SKM-1 (cell line): Measurements from ENCODE around the gene ZNF367.
A peak's percentile ranks its signal among the peaks of the same experiment; 100 is the strongest.

Source experiments
- DNase-seq: peaks from one replicate; lab custom pipeline; 2025; ENCODE audit not compliant: unreplicated experiment; lab: John Stamatoyannopoulos, UW

Gene ZNF367

GRCh38 chr9:96418083-96418919 lies at the start of gene ZNF367:
TSS of gene ZNF367 (minus strand) at chr9:96418370. CDS start at chr9:96418032, 338 bp downstream.
- peak; percentile 43 for DNase-seq

- no peak for DNase-seq
Observed at GRCh38 chr9:96467784-96468183, 49.6 kb upstream of the ZNF367 start.

DNA sequence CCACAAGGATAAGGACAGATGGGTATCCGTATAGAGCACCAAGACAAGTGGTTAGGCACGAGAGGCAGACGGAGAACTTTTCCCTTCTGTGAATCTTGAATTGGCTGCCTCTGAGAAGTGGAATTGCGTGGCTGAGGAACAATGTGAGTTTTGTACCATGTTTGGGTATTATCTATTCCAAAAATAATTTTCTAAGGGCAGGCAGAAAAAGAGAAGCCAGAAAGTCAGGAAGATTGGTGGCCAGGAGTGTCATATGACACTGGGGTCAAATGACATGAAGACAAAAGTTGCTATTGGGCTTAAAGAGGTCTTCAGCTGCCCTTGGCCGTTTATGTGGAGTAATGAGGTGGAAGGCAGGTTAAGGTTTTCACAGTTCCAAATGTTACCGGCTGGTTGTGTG lies 46.3 kb upstream of the ZNF367 start:
- no peak for DNase-seq

DNA sequence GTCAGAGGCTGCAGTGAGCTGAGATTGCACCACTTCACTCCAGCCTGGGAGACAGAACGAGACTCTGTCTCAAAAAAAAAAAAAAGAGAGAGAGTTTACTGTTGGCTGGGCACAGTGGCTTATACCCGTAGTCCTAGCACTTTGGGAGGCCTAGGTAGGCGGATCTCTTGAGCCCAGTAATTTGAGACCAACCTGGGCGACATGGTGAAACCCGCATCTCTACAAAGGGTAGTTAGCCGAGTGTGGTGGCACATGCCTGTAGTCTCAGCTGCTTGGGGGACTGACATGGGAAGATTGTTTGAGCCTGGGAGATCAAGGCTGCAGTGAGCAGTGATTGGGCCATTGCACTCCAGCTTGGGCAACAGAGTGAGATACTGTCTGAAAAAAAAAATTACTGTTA lies 44.4 kb upstream of the ZNF367 start:
- DNase-seq: no peak

DNA sequence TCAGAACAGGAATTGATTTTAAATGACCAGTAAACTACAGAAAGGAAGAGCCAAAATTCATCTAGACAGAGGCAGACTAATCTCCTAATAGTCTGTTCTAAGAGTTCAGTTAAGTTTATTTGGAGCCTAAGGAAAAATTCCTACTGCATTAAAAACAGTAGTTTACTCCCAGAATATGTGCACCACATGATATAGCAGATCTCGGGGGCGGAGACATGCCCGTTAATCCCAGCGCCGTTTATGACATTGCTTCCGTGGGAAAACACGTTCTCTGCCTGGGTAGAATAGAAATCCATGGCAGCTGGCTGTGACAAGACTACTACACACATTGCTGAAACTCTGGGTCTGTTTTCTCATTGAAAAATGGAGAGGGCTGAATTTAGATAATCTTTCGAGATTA lies 43.2 kb upstream of the ZNF367 start:
- no peak for DNase-seq

DNA sequence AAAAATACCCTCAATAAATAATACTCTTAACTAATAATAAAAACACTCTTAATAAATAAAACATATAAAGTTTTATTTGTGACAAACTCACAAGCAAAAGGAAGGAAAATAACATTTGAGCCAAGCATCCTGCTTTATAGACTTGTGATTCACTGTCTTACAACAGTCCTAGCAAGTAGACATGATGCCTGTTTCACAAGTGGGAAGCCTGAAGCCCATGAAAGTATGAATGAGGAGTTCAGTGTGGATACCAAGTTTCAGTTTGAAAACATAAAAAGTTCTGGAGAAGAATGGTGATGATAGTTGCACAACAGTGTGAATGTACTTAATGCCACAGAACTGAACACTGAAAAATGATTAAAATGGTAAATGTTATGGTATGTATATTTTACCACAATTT lies 42.7 kb upstream of the ZNF367 start:
- no peak for DNase-seq

- DNase-seq: no peak
Observed at GRCh38 chr9:96460470-96460869, 42.3 kb upstream of the ZNF367 start.

GRCh38 chr9:96459268-96460007 lies 41.3 kb upstream of the ZNF367 start:
- DNase-seq: no peak

DNA sequence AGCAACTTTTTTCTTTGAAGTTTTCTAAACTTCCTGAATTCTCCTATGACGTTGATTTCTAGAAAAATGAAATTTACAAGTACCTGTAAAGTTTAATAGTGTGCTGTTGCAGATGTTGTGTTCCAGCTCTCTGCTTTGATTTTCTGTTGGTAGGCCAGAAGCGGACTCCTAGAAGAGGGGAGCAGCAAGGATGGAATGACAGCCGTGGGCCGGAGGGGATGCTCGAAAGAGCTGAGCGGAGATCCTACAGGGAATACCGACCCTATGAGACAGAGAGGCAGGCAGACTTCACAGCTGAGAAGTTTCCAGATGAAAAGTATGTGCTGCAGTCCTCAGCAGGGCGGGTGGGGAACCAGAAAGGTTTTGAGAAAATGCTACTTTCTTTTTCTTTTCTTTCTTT lies 40.1 kb upstream of the ZNF367 start:
- DNase-seq: no peak

DNA sequence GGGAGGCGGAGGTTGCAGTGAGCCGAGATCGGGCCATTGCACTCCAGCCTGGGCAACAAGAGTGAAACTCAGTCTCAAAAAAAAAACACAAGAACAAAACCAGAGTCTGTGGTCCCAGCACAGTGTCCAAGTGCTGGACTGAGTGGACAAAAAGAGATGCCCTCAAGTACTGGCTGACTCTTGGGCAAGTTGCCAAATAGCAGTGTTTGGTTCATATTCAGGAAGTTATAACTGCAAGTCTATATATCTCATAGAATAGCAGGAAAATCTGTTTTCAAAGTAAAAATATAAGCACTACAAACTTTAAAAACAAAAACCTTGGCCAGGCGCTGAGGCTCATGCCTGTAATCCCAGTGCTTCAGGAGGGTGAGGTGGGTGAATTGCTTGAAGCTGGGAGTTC lies 39.1 kb upstream of the ZNF367 start:
- DNase-seq: no peak

GRCh38 chr9:96453625-96454024 lies 35.5 kb upstream of the ZNF367 start:
- DNase-seq: no peak

DNA sequence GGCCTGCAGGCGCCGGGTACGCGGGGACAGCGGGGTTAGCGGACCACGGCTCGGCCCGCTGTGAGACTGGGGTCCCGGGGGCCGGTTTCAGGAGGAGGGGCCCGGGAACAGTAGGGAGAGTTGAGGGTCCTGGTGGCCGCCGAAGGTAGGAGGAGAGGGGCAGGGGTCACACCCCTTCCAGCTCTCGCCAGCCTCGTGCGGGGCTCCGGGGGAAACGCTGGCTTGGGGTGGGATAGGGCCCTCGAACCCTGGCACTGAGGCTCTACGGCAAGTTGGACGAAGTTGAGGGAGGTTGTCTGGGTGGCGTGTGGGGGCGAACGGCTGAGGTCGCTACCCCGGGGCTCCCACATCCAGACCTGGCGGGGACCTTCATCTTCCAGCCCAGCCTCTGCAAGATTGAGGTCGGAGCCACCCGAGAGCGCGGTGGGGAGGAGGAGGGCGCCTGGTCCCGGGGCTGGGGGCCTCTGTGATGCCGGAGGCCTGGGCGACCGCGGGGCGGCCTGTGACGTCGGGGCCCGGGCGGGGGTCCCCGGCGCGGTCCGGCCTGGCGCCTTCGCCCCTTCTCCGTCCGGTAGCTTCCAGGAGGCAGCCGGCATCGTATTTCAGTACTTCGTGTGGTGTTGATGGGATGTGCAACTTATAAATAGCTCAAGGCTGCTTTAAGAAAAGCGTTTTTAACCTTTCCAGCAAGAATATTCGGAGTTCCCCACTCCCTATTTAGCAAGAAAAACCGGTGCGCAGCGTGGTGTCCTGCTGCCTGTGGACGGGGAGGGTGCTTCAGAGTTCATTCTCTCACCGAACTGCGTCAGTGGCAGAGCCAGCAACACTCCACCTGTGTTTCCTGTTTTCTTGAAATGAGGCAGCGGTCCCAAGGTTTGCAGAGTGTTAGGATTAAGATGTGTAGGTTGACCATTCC lies 32.7 kb upstream of the ZNF367 start:
- DNase-seq: no peak

- peak; percentile 70 for DNase-seq
Observed at GRCh38 chr9:96449845-96450612, 31.9 kb upstream of the ZNF367 start, which contains the start of gene HABP4. TSS of gene HABP4 (plus strand) at chr9:96450169. CDS start at chr9:96450280, 111 bp downstream.

DNA sequence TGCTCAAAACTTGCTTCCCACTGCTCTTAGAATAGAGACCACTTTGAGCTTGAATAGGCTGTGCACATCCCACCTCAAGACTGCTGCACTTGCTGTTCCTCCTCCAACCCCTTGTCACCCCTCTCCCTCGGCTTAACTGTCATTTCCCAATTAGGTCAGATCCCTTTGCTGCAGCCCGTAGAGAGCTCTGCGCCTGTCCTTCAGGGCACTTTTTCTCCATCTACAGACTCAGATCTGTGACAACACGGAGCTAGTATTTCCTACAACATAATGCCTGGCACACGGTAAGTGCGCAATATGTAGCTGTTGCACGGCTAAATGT lies 31.3 kb upstream of the ZNF367 start:
- DNase-seq: no peak

DNA sequence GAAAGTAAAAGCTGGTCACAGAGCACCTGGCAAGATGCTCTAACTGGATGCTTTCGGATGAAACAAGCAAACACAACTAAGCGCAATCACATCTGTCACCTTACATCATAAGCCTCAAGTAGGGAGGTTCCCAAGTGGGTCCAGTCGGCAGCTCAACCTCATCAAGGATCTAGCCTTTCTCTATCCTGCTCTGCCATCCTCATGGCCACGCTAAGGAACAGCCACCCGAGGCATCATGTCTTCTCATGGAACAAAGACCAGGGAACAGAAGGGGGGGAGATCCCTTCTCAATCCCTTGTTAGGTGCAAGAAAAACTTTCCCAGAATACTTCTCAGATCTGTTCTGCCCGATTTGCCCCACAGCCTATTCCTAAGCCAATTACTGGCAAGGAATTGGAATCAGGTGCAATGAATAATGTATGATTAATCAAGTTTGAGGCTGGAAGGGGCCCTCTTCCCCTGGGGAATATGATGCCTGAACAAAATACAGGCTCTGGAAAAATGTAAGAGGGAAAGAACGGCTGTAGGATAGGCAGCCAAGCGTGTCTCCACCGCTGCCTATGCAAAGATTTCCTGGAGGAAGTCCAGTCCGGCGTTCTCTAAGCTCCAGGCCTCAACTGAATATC lies 30.5 kb upstream of the ZNF367 start:
- DNase-seq: no peak

GRCh38 chr9:96447406-96447805 lies 29.2 kb upstream of the ZNF367 start:
- DNase-seq: no peak

GRCh38 chr9:96442491-96442890 lies 24.3 kb upstream of the ZNF367 start:
- peak; percentile 3 for DNase-seq

DNA sequence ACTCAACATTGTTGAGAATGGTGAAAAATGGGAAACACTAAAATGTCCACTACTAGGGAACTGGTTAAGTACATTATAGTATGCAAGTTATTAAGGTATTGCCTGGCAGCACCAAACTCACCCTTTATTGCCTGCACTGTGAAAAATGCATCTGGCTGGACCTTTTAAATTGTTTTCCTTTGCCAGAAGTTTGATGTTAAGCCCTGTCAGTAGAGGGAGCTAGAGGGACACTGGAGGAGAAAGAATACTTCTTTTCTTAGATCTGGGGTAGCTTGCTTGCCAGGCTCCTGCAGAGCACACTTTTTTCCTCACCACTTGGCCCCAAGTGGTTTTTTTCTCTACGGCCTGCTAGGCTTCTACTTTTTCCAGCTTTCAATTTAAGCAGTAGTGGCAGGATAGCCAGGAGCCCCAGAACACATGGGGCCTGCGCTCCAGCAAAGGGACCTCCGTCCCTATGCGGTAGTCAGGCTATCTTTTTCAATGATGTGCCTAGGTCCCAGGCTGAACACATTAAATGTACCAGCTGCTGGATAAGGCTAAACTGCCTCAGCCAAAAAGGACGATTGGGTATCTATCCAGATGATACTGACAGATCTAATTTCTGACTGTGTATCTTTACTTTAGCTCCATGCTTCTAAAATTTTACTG lies 23.8 kb upstream of the ZNF367 start:
- DNase-seq: no peak

DNA sequence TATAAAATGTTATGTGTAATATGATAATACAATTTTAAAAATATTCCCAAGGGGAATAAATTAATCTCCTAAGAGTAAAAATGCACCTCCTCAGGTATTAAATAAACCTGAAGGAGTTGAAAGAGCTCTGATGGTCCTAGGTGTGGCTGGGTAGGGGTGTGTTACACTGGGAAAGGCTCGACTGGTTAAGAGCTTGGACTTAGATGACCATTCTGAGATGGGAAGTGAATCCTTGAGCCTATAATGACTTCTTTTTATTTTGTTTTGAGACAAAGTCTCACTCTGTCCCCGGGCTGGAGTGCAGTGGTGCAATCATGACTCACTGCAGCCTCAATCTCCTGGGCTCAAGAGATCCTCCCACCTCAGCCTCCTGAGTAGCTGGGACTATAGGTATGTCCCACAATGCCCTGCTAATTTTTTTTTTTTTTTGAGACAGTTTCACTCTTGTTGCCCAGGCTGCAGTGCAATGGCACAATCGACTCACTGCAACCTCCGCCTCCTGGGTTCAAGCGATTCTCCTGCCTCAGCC lies 22.6 kb upstream of the ZNF367 start:
- no peak for DNase-seq
